ENCODE results near the gene UMAD1.
A peak's percentile ranks its signal among the peaks of the same experiment; 100 is the strongest.

UMAD1 gene

GRCh38 chr7:7830122-7830878 is 189.7 kb downstream of the UMAD1 start:
- no peak for DNase-seq (ENCODE audit: low spot score)

GRCh38 chr7:7832518-7832917 is 192.0 kb downstream of the UMAD1 start:
- no peak for DNase-seq (ENCODE audit: low spot score)

DNA sequence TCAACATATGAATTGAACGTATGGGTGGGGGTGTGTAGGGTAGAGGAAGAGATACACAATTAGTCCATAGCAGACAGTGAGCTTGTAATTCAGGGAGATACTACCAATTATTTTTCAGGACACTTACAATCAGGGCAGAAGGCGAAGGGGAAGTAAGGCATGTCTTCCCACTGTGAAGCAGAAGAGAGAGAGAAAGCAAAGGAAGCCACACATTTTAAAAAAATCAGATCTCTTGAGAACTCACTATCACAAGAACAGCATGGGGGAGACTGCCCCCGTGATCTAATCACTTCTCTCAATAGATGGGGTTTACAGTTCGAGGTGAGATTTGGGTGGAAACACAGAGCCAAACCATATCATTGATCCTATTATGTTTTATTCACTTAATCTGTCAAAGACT is 194.2 kb downstream of the UMAD1 start:
- DNase-seq (ENCODE audit: low spot score), result no peak

- DNase-seq (ENCODE audit: low spot score), result no peak
Observed at GRCh38 chr7:7841027-7841426, 200.5 kb downstream of the UMAD1 start.

DNA sequence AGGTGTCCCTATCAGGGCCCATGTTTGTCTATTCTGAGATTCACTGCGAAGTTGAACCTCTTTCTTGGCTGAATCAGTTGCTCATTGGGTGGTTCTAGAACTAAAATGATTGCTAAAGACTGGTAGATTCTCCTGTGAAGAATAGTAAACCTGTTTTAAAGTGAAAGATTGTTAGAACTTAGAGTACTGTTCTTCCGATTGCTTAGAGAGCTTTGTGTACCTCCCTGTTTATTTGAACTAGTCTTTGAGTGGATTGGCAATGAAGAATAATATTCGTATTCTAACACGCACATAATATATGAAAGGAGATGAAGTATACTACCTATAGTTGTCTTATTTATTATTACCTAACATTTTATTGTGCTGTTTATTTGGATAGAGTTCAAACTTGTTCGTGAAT is 202.7 kb downstream of the UMAD1 start:
- DNase-seq (ENCODE audit: low spot score), result no peak

GRCh38 chr7:7843972-7844371 is 203.4 kb downstream of the UMAD1 start:
- no peak for DNase-seq (ENCODE audit: low spot score)

DNA sequence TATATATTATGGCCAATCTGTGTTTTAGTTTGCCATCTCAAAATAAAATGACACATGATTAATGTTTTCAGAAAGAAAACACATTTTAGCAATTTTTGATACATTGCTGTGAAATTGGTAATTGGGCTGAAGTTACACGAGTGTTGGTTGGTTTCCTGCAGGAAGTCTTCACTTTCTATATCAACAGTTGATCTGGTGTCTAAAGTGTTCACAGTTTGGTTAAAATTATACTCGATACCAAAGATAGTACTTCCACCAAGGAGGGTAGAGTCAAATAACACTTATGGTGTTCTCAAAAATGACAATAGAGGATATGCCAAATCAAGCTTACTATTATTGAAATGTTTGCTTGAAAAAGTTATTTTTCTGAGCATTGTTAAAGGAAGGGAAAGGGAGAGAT is 207.7 kb downstream of the UMAD1 start:
- DNase-seq (ENCODE audit: low spot score), result no peak

GRCh38 chr7:7848892-7849291 is 208.3 kb downstream of the UMAD1 start:
- DNase-seq (ENCODE audit: low spot score), result no peak

- DNase-seq (ENCODE audit: low spot score), result no peak
Observed at GRCh38 chr7:7850150-7850549, 209.6 kb downstream of the UMAD1 start.

GRCh38 chr7:7851381-7851780 is 210.8 kb downstream of the UMAD1 start:
- no peak for DNase-seq (ENCODE audit: low spot score)

- DNase-seq (ENCODE audit: low spot score), result no peak
Observed at GRCh38 chr7:7851991-7852390, 211.4 kb downstream of the UMAD1 start.

DNA sequence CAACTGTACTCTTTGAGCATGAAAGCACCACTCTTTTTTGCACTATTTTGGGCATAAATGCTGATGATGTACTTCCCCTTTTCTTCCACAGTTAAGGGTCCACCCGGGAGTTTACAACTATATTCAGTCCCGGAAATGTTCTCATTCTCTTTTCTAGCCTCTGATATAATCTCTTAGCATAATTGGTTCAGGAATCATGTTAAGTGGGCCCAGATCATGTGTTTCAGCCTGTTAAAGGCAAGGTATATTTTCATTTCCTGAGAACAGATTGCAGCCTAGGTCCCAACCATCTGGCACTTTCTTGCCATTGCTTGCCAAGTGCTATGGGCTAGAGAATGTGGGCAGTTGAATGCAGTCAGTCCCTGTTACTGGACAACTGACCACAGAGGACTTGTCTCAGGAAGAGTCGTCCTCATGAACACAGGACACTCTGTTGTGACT is 216.6 kb downstream of the UMAD1 start:
- DNase-seq (ENCODE audit: low spot score), result no peak

DNA sequence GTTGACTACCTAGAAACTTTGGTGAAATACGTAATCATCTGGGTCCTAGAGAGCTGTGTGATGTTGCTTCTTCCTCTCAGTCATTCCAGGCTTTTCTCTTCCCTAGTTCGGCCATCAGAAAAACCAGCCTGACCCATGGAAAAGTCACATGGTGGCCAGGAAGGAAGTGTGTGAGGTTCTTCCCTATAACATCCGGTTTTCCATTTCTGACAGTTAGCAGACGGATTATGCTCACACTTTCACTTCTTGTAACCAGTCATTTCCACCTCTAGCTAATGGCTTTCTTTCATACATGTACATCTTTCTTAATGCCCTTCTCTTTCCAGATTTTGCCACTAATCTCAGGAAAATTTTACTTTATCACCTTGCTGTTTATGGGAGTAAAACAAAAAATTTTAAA is 218.0 kb downstream of the UMAD1 start:
- DNase-seq (ENCODE audit: low spot score), result no peak

- DNase-seq (ENCODE audit: low spot score), result no peak
Observed at GRCh38 chr7:7859411-7859810, 218.9 kb downstream of the UMAD1 start.

- DNase-seq (ENCODE audit: low spot score), result peak; percentile 39
Observed at GRCh38 chr7:7861211-7861633, 220.7 kb downstream of the UMAD1 start.

DNA sequence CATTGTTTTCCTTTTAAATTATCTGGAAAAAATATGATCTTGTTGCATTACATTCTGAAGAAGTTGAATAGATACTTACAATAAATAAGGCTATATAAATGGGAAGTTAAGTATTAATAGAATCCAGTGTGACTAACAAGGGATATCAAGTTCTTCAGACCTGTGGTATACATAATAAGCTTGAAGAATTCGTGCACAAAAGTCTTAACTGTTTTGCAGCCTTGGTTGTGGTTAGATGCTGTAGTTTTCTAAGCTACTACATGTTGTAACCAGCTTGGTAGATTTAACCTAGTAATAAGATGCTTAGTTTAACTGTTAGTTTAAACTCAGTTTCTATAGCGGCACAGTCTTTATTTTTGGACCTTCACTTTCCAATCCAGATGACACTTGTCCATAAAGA is 221.8 kb downstream of the UMAD1 start:
- no peak for DNase-seq (ENCODE audit: low spot score)

- DNase-seq (ENCODE audit: low spot score), result no peak
Observed at GRCh38 chr7:7867846-7868571, 227.5 kb downstream of the UMAD1 start.

- no peak for DNase-seq (ENCODE audit: low spot score)
Observed at GRCh38 chr7:7868572-7868899, 228.0 kb downstream of the UMAD1 start.

GRCh38 chr7:7869036-7869435 is 228.5 kb downstream of the UMAD1 start:
- no peak for DNase-seq (ENCODE audit: low spot score)

GRCh38 chr7:7869651-7870050 is 229.1 kb downstream of the UMAD1 start:
- DNase-seq (ENCODE audit: low spot score), result no peak

- no peak for DNase-seq (ENCODE audit: low spot score)
Observed at GRCh38 chr7:7870555-7870954, 230.0 kb downstream of the UMAD1 start.

DNA sequence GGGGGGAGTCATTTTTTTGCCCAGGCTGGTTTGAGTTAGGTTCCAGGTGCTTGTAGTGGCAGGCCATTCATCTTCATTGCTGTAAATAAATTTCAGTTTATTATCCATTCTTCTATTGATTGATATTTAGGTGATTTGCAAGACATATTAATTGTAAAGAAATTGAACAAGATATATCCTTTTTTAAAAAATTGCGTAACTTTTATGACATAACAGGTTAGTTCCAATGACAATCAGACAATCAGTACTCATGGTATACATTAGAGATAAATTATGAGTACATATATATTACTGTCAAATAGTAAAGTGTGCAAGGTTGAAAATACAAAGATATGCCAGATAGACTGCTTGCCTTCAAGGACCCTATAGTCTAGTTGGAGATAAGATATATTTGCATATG is 235.9 kb downstream of the UMAD1 start:
- DNase-seq (ENCODE audit: low spot score), result no peak

DNA sequence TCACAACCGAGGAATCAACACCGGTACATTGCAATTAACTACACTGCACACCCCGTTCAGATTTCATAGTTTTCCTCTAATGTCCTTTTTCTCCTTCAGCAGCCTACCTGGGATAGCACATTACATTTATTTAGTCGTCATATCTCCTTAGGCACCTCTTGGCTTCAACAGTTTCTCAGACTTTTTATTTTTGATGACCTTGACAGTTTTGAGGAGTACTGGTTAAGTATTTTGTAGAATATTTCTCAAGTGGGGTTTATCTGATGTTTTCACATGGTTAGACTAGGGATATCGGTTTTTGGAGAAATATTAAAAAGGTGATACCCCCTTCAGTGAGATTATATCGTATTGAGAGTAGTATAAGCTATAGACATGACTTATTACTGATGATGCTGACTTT is 241.0 kb downstream of the UMAD1 start:
- no peak for DNase-seq (ENCODE audit: low spot score)

- DNase-seq (ENCODE audit: low spot score), result no peak
Observed at GRCh38 chr7:7882888-7883287, 242.3 kb downstream of the UMAD1 start.

Measured in LoVo (cell line).